Right lobe of liver (tissue), 4 donors: ENCODE measurements around the gene CBS.

Source experiments
- CTCF ChIP-seq, 4 donors: fragments of 200-600 bp in 3 of 4; fragments of 450-650 bp in 1 of 4; IDR thresholded peaks; one replicate each; pipeline versions ENCODE4 v1.5.1 to v1.8.0; 2016 to 2022; ENCODE audit warnings: antibody characterized with exemption in 4 of 4, mild to moderate bottlenecking in 2 of 4
- POLR2A ChIP-seq: fragments of 450-650 bp; IDR thresholded peaks from one replicate; pipeline ENCODE4 v1.6.1; 2017; ENCODE audit warnings: antibody characterized with exemption, mild to moderate bottlenecking
- donor health status: DM: no; HTN: no; CAD: no.
- donor health status: DM: no; HTN: no; CAD: no.
- donor health status: DM: no; HTN: yes; CAD: no.

- TF ChIP-seq CTCF (IDR thresholded peaks at IDR 0.05): no peak
- TF ChIP-seq POLR2A: no peak
These were observed 70.0 kb downstream of the CBS start for GRCh38 chr21:43005635-43006034.
